Nephron progenitor cell (in vitro differentiated cells): ENCODE results near the gene SLC51B.
A peak's percentile ranks its signal among the peaks of the same experiment; 100 is the strongest.

Experiments used
- DNase-seq: peaks from one replicate; pipeline ENCODE4 v3.0.0; 2021
- H3K27ac Mint-ChIP-seq: 2 replicates; pipeline ENCODE4 v1.8.0; 2021; ENCODE audit warnings: mild to moderate bottlenecking, moderate library complexity, mixed read lengths
- H3K27me3 Mint-ChIP-seq: 2 replicates; pipeline ENCODE4 v1.8.0; 2021; ENCODE audit warnings: mild to moderate bottlenecking, low read depth, mixed read lengths; ENCODE audit not compliant: poor library complexity
- H3K36me3 Mint-ChIP-seq: 2 replicates; pipeline ENCODE4 v1.8.0; 2021; ENCODE audit warnings: low read depth, mixed read lengths
- H3K4me1 Mint-ChIP-seq: 2 replicates; pipeline ENCODE4 v1.8.0; 2021; ENCODE audit warnings: mixed read lengths
- H3K4me3 Mint-ChIP-seq: 2 replicates; pipeline ENCODE4 v1.8.0; 2021; ENCODE audit warnings: mild to moderate bottlenecking, moderate library complexity, mixed read lengths
- H3K9me3 Mint-ChIP-seq: 2 replicates; pipeline ENCODE4 v1.8.0; 2021; ENCODE audit warnings: mild to moderate bottlenecking, moderate library complexity, mixed read lengths
- TF ChIP-seq, protein P1 (sequence below): fragments of 200-600 bp; sonication (generic); IDR thresholded peaks from 2 replicates; pipeline ENCODE4 v1.5.0; 2021; ENCODE audit warnings: antibody characterized with exemption

Gene SLC51B

DNA sequence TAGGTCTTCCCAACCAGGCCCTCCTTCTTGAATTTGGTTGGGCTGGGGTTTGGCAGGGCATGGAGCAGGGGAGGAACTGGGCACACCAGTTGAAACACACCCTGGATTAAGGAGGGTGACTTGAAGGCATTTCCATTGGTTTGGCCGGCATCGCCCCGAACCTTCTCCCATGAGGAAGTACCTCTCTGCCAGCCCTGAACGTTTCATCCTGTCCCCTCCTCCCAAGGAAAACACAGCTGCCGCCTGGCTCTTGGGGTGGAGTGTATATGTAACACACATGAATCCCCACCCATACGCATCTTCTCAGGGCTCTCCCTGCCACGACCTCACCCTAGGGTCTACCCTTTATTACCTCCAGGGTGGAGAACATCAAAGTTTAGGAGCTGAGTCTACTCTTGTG is 55.3 kb downstream of the SLC51B start:
- Mint-ChIP-seq H3K4me3 (no peak overlapping the region), H3K27me3 (peaks cover 3% of the 10 kb centered on the region)

GRCh38 chr15:65101411-65101890 is 56.3 kb downstream of the SLC51B start:
- peak; percentile 85 for DNase-seq
- Mint-ChIP-seq H3K27ac (peak overlapping the region; percentile 67), H3K27me3 (peaks cover 3% of the 10 kb centered on the region), H3K4me1 (peaks cover 6% of the 10 kb centered on the region), H3K9me3 (no peaks in the 10 kb centered on the region), H3K4me3 (no peak overlapping the region), H3K36me3 (peaks cover 51% of the 10 kb centered on the region)
- TF ChIP-seq, protein P1, sequence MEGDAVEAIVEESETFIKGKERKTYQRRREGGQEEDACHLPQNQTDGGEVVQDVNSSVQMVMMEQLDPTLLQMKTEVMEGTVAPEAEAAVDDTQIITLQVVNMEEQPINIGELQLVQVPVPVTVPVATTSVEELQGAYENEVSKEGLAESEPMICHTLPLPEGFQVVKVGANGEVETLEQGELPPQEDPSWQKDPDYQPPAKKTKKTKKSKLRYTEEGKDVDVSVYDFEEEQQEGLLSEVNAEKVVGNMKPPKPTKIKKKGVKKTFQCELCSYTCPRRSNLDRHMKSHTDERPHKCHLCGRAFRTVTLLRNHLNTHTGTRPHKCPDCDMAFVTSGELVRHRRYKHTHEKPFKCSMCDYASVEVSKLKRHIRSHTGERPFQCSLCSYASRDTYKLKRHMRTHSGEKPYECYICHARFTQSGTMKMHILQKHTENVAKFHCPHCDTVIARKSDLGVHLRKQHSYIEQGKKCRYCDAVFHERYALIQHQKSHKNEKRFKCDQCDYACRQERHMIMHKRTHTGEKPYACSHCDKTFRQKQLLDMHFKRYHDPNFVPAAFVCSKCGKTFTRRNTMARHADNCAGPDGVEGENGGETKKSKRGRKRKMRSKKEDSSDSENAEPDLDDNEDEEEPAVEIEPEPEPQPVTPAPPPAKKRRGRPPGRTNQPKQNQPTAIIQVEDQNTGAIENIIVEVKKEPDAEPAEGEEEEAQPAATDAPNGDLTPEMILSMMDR, result peak; percentile 78

More for the DNA sequence above, 55.3 kb downstream of the SLC51B start:
- Mint-ChIP-seq H3K27ac (no peak overlapping the region), H3K9me3 (no peaks in the 10 kb centered on the region), H3K4me1 (peaks cover 6% of the 10 kb centered on the region), H3K36me3 (peaks cover 42% of the 10 kb centered on the region)
- no peak for DNase-seq
- TF ChIP-seq, protein P1, result no peak

GRCh38 chr15:65101891-65102708 is 56.9 kb downstream of the SLC51B start:
- peak overlapping the region; percentile 67 for H3K27ac Mint-ChIP-seq
- peaks cover 6% of the 10 kb centered on the region for H3K4me1 Mint-ChIP-seq
- peaks cover 50% of the 10 kb centered on the region for H3K36me3 Mint-ChIP-seq
- H3K9me3 Mint-ChIP-seq, result no peaks in the 10 kb centered on the region
- TF ChIP-seq, protein P1, result no peak
- H3K4me3 Mint-ChIP-seq, result no peak overlapping the region
- peaks cover 3% of the 10 kb centered on the region for H3K27me3 Mint-ChIP-seq
- DNase-seq, result no peak

DNA sequence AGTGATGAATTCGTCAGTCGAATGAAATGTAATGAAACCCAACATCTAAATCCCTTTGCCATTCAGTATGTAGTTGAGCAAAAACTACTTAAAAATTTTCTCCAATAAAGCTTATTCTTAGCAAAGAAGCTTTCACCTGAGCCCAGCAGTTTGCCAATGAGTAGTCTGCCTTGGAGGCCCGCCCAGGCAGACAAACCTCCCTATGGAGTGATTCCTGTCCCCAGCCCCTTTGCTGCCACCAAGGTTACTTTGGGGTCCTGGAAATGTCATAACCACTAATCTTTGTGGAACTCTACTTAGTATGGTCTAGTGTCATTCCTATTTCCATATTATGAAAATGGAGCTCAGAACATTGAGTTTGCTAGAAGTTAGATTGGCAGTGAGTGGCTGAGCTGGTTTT is 57.7 kb downstream of the SLC51B start:
- peaks cover 3% of the 10 kb centered on the region for H3K27me3 Mint-ChIP-seq

More for the DNA sequence above, 57.7 kb downstream of the SLC51B start:
- Mint-ChIP-seq H3K4me3 (no peak overlapping the region), H3K36me3 (peaks cover 44% of the 10 kb centered on the region), H3K4me1 (peaks cover 6% of the 10 kb centered on the region), H3K9me3 (no peaks in the 10 kb centered on the region), H3K27ac (peak overlapping the region; percentile 31)
- TF ChIP-seq, protein P1, result no peak
- no peak for DNase-seq
